IPS-11a (cell line): ENCODE results near the gene FAIM.
A peak's percentile ranks its signal among the peaks of the same experiment; 100 is the strongest.
"Not testable (repeated sequence)": the region's sequence is repeated elsewhere in the genome, so short reads cannot be mapped to it uniquely, and the experiment has no call there.

ENCODE experiments used
- H3K4me3 ChIP-seq: one replicate; pipeline ENCODE4 v1.5.1; 2013; ENCODE audit warnings: low read depth, low read length, control low read depth

The FAIM gene

GRCh38 chr3:138608322-138609135 lies at the start of gene FAIM:
Gene FAIM (plus strand): TSS chr3:138608771. CDS start chr3:138619727, 10,956 bp downstream.
- peak within 1 kb of the TSS; percentile 74 for H3K4me3 ChIP-seq

- no peak overlapping the region for H3K4me3 ChIP-seq
Measured at GRCh38 chr3:138559134-138559533, 49.4 kb upstream of the FAIM start.

GRCh38 chr3:138560501-138560900 lies 48.1 kb upstream of the FAIM start:
- no peak overlapping the region for H3K4me3 ChIP-seq

- H3K4me3 ChIP-seq: not testable (repeated sequence)
Measured at GRCh38 chr3:138562902-138563301, 45.7 kb upstream of the FAIM start.

GRCh38 chr3:138566293-138566692 lies 42.3 kb upstream of the FAIM start:
- H3K4me3 ChIP-seq: not testable (repeated sequence)

- H3K4me3 ChIP-seq: no peak overlapping the region
Measured at GRCh38 chr3:138567403-138567802, 41.2 kb upstream of the FAIM start.

GRCh38 chr3:138569090-138569489 lies 39.5 kb upstream of the FAIM start:
- H3K4me3 ChIP-seq: no peak overlapping the region

- not testable (repeated sequence) for H3K4me3 ChIP-seq
Measured at GRCh38 chr3:138569624-138570023, 38.9 kb upstream of the FAIM start.

GRCh38 chr3:138573138-138573537 lies 35.4 kb upstream of the FAIM start:
- H3K4me3 ChIP-seq: no peak overlapping the region

GRCh38 chr3:138578141-138578540 lies 30.4 kb upstream of the FAIM start:
- H3K4me3 ChIP-seq: no peak overlapping the region

GRCh38 chr3:138578961-138579574 lies 29.5 kb upstream of the FAIM start:
- H3K4me3 ChIP-seq: no peak overlapping the region

- no peak overlapping the region for H3K4me3 ChIP-seq
Measured at GRCh38 chr3:138587374-138587773, 21.2 kb upstream of the FAIM start.

GRCh38 chr3:138588445-138588844 lies 20.1 kb upstream of the FAIM start:
- H3K4me3 ChIP-seq: no peak overlapping the region

GRCh38 chr3:138591392-138591791 lies 17.2 kb upstream of the FAIM start:
- no peak overlapping the region for H3K4me3 ChIP-seq

GRCh38 chr3:138593488-138594149 lies 15.0 kb upstream of the FAIM start:
- peak overlapping the region; percentile 81 for H3K4me3 ChIP-seq

- peak within 1 kb of the TSS; percentile 81 for H3K4me3 ChIP-seq
Measured at GRCh38 chr3:138594150-138594934, 14.2 kb upstream of the FAIM start, which contains the start of gene CEP70. Gene CEP70 (minus strand): TSS chr3:138594260. CDS start chr3:138572927, 21,333 bp downstream.

- H3K4me3 ChIP-seq: no peak overlapping the region
Measured at GRCh38 chr3:138594935-138595610, 13.5 kb upstream of the FAIM start.

GRCh38 chr3:138597186-138597976 lies 11.2 kb upstream of the FAIM start:
- H3K4me3 ChIP-seq: not testable (repeated sequence)

- no peak overlapping the region for H3K4me3 ChIP-seq
Measured at GRCh38 chr3:138598534-138598933, 10.0 kb upstream of the FAIM start.
